ENCODE data around the gene SLC38A4. TPM values are rescaled to one million over a fixed set of nuclear protein-coding genes. Genes with fewer than 3 reads are reported as not detected.

SLC38A4 gene
- total RNA-seq, 1 experiment from 2014 or later, result 1.5 TPM

GRCh38 chr12:46778415-46778814, 47.4 kb downstream of the SLC38A4 start:
- H3K4me1 Mint-ChIP-seq (ENCODE audit: low read depth, unreplicated experiment), result no peaks in the 10 kb centered on the region
- H3K9me3 Mint-ChIP-seq (ENCODE audit: low read depth, unreplicated experiment), result no peaks in the 10 kb centered on the region
- intact Hi-C loops (cut with micrococcal nuclease; ENCODE audit: unreplicated experiment), result no loop called here
- no peak for DNase-seq
- CTCF ChIA-PET, result interaction anchor here (0.6 kb wide), 1 partner anchor 346 kb away, joined by 3 read pairs; no protein-coding TSS in a partner anchor
- no peaks in the 10 kb centered on the region for H3K27me3 Mint-ChIP-seq (ENCODE audit: unreplicated experiment)
- BruUV-seq (replicated peaks), result no TSS peak
- H3K36me3 Mint-ChIP-seq (ENCODE audit: insufficient read depth, unreplicated experiment), result no peaks in the 10 kb centered on the region
- H3K27ac Mint-ChIP-seq (ENCODE audit: unreplicated experiment), result no peak overlapping the region
- no peak for TF ChIP-seq CTCF (IDR thresholded peaks at IDR 0.05; ENCODE audit: unreplicated experiment)
- no peak overlapping the region for H3K4me3 Mint-ChIP-seq (ENCODE audit: low read depth, unreplicated experiment)

GRCh38 chr12:46777587-46777986, 48.2 kb downstream of the SLC38A4 start:
- CTCF ChIA-PET, result no interaction called here
- intact Hi-C loops (cut with micrococcal nuclease; ENCODE audit: unreplicated experiment), result no loop called here
- no peaks in the 10 kb centered on the region for H3K36me3 Mint-ChIP-seq (ENCODE audit: insufficient read depth, unreplicated experiment)
- H3K27ac Mint-ChIP-seq (ENCODE audit: unreplicated experiment), result no peak overlapping the region
- no peaks in the 10 kb centered on the region for H3K4me1 Mint-ChIP-seq (ENCODE audit: low read depth, unreplicated experiment)
- TF ChIP-seq CTCF (IDR thresholded peaks at IDR 0.05; ENCODE audit: unreplicated experiment), result no peak
- no TSS peak for BruUV-seq (replicated peaks)
- DNase-seq, result no peak
- no peaks in the 10 kb centered on the region for H3K9me3 Mint-ChIP-seq (ENCODE audit: low read depth, unreplicated experiment)
- no peak overlapping the region for H3K4me3 Mint-ChIP-seq (ENCODE audit: low read depth, unreplicated experiment)
- H3K27me3 Mint-ChIP-seq (ENCODE audit: unreplicated experiment), result no peaks in the 10 kb centered on the region

- intact Hi-C loops (cut with micrococcal nuclease; ENCODE audit: unreplicated experiment), result no loop called here
- BruUV-seq (replicated peaks), result no TSS peak
- TF ChIP-seq CTCF (IDR thresholded peaks at IDR 0.05; ENCODE audit: unreplicated experiment), result no peak
- Mint-ChIP-seq H3K27me3 (ENCODE audit: unreplicated experiment) (no peaks in the 10 kb centered on the region), H3K36me3 (ENCODE audit: insufficient read depth, unreplicated experiment) (no peaks in the 10 kb centered on the region), H3K27ac (ENCODE audit: unreplicated experiment) (no peak overlapping the region), H3K4me3 (ENCODE audit: low read depth, unreplicated experiment) (no peak overlapping the region), H3K4me1 (ENCODE audit: low read depth, unreplicated experiment) (no peaks in the 10 kb centered on the region), H3K9me3 (ENCODE audit: low read depth, unreplicated experiment) (no peaks in the 10 kb centered on the region)
- no peak for DNase-seq
- CTCF ChIA-PET, result no interaction called here
These were observed 50.0 kb downstream of the SLC38A4 start for GRCh38 chr12:46775796-46776195.

- H3K36me3 Mint-ChIP-seq (ENCODE audit: insufficient read depth, unreplicated experiment), result no peaks in the 10 kb centered on the region
- no peaks in the 10 kb centered on the region for H3K9me3 Mint-ChIP-seq (ENCODE audit: low read depth, unreplicated experiment)
- CTCF ChIA-PET, result interaction anchor here (0.8 kb wide), 1 partner anchor 100 kb away, joined by 3 read pairs; no protein-coding TSS in a partner anchor
- no peak for TF ChIP-seq CTCF (IDR thresholded peaks at IDR 0.05; ENCODE audit: unreplicated experiment)
- no peaks in the 10 kb centered on the region for H3K27me3 Mint-ChIP-seq (ENCODE audit: unreplicated experiment)
- H3K4me3 Mint-ChIP-seq (ENCODE audit: low read depth, unreplicated experiment), result no peak overlapping the region
- intact Hi-C loops (cut with micrococcal nuclease; ENCODE audit: unreplicated experiment), result no loop called here
- no peak overlapping the region for H3K27ac Mint-ChIP-seq (ENCODE audit: unreplicated experiment)
- no peaks in the 10 kb centered on the region for H3K4me1 Mint-ChIP-seq (ENCODE audit: low read depth, unreplicated experiment)
- no TSS peak for BruUV-seq (replicated peaks)
- DNase-seq, result no peak
These were observed 51.5 kb downstream of the SLC38A4 start for GRCh38 chr12:46774322-46774633.
